GM23248 (cell line): ENCODE data around the gene PEX5.

ENCODE experiments used
- EZH2 ChIP-seq: fragments of 200-600 bp; sonication (generic); IDR thresholded peaks from 2 replicates; pipeline ENCODE4 v1.6.1; 2018; ENCODE audit warnings: antibody characterized with exemption, mild to moderate bottlenecking; ENCODE audit not compliant: insufficient read depth, poor library complexity, severe bottlenecking
- EZH2phosphoT487 ChIP-seq: fragments of 200-600 bp; sonication (generic); IDR thresholded peaks from 2 replicates; pipeline ENCODE4 v1.6.1; 2018; ENCODE audit warnings: antibody characterized with exemption, moderate library complexity, mild to moderate bottlenecking, low read depth; ENCODE audit not compliant: insufficient read depth

- TF ChIP-seq EZH2phosphoT487 (no peak), EZH2 (no peak)
These were observed 17.2 kb downstream of the PEX5 start for GRCh38 chr12:7206691-7207090.
